Measurements from ENCODE around the gene MRFAP1.

Gene MRFAP1

DNA sequence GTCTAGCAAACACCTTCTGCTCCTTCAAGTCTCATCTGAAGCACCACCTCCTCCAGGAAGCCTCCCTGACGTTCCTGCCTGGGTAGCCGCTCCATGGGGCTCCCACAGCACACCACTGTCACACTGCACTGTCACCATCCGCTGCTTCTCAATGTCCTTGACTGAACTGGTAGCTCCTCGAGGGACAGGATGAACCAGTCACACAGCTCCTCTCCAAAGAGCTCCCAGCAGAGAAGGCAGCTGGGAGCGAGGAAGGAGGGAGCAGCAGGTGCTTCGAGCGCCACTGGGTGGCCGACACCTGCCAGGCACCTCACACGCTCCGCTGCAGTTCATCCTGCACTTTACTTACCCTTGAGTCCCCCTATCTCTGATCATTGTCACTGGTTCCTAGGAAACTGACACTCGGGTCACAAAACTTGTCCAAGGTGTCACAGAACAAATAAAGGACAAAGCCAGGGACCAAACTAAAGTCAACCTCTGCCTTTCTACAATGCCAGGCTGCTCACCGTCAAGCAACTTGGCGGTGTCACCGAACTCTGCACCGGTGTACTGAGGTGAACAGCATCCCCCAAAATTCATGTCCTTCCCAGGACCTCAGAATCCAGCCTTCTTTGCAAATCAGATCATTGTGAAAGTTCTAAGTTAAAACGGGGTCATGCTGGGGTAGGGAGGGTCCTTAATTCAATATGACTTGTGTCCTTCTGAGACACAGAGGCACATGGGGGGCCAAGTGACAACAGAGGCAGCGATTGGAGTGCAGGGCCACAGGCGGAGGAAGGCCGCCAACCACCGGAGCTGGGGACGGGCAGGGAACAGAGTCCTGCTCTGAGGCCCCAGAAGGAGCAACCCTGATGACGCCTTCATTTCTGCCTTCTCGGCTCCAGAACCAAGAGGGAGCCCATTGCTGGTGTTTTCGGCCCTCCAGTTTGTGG lies 47.7 kb downstream of the MRFAP1 start:
- no peak for FAIRE-seq
- DNase-seq (ENCODE audit: extremely low spot score, insufficient read length, low read depth), result no peak

- FAIRE-seq (peak; percentile 64), DNase-seq (ENCODE audit: extremely low spot score, insufficient read length, low read depth) (peak; percentile 42)
Measured at GRCh38 chr4:6688879-6689505, 48.5 kb downstream of the MRFAP1 start.

GRCh38 chr4:6689506-6689960 lies 49.0 kb downstream of the MRFAP1 start:
- no peak for FAIRE-seq

More at GRCh38 chr4:6689506-6689960, 49.0 kb downstream of the MRFAP1 start:
- no peak for DNase-seq (ENCODE audit: extremely low spot score, insufficient read length, low read depth)

All from GM18507 (cell line).